GM19468 (cell line): Measurements from ENCODE around the gene LINGO4.
"Not testable (repeated sequence)": the region's sequence is repeated elsewhere in the genome, so short reads cannot be mapped to it uniquely, and the experiment has no call there.

Source experiments
- ATAC-seq: cut with Tn5 transposase; IDR thresholded peaks from one replicate; pipeline ENCODE4 v1.9.1; 2021; ENCODE audit warnings: mild to moderate bottlenecking, moderate library complexity, moderate number of reproducible peaks; ENCODE audit not compliant: unreplicated experiment; ENCODE audit errors: extremely low read depth

Gene LINGO4

DNA sequence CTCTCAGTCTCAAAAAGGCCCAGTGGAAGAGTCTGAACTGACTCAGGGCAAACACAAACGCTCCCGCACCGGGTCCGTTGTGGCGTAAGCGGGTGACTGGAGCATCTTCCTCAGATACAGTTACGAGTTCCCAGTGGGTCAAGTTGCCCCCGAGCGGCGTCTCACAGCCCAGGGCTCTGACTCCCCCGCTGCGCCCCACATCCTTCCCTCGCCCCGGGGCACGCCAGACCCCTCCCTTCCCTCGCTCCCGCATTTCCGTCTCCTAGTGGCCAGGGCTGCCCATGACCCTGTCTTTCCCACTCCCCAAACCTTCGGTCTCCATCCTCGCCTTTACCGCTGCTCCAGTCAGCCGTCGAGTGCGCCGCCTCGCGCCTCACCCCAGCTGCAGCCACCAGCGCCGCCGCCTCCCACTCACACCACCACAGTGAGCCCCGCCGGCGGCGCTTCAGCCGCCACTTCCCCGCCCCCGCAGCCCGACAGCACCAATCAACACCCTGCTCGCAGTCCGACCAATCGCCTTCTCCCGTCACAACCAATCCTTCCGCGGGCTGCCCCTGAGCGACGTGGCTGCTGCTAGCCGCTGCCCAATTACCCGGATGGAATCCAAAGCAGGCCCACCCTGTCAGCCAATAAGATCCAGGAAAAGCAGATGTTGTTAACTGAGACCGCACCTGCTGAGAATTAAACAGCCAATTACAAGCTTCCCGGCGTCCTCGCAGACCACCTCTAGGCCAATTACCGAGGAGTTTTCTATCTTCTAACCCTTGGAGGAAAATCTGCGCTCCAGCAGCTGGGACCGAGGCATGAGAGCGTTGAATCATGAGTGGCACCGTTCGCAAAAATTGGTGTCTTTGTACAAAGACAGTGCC, 14.9 kb downstream of the LINGO4 start, which contains the start of gene TDRKH:
Gene TDRKH, minus strand, starts transcription at position 430 of the 869 bp plus-strand sequence. CDS start 7,478 bp downstream, outside the sequence.
- ATAC-seq: peak; percentile 94

DNA sequence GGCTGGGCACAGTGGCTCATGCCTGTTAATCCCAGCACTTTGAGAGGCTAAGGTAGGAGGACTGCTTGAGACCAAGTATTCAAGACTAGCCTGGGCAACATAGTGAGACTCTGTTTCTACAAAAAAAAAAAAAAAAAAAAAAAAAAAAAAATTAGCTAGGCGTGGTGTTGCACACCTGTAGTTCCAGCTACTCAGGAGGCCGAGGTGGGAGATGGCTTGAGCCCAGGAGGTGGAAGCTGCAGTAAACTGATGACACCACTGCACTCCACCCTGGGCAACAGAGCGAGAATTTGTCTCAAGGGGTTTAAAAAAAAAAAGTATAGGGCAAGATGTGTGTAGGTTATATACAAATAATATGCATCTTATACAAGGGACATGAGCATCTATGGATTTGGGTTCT, 17.5 kb downstream of the LINGO4 start:
- ATAC-seq: no peak

DNA sequence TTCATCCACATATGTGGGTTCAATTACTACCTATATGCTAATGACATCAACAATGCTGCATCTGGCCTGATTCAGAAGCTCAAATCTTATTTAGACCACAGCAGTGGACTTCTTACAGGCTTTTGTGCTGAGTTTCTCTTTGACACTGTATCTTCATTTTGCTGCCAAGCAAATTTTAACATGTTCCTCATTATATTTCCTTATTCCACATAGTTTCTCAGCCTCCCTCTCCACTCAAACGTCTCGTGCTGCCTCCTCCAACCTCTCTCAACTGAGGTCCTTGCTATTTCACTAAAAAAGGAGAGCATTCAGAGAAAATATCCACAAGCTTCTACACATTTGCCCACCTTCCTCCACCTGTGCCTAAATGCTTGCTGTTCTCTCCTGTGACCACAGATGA, 21.4 kb downstream of the LINGO4 start:
- no peak for ATAC-seq

DNA sequence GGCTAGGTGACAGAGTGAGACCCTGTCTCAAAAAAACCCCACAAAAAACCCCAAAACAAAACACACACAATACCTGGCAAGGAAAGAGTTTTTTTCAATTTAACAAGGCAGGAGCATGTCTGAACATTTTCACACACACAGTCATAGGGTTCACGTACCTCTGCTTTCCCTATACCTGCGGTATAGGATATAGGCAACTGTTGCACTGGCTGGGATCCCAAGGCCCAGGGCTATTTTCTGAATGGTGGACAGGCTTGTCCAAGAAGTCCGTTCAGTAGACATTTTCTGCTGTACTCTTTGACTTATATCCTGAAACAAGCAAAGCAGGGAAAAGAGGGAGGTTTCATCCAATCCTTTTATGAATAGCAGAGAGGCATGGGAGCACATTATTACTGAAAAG, 22.5 kb downstream of the LINGO4 start:
- no peak for ATAC-seq

DNA sequence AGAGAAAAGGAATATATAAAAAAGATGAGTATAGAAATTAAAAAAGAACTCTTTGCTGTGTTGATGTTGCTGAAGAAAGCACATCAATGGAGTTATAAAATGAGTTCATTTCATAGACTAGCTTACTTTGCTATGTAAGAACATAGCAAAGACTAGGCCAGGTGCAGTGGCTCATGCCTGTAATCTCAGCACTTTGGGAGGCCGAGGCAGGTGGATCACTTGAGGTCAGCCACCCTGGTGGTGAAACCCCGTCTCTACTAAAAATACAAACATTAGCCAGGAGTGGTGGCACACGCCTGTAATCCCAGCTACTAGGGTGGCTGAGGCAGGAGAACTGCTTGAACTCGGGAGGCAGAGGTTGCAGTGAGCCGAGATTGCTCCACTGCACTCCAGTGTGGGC, 23.2 kb downstream of the LINGO4 start:
- ATAC-seq: not testable (repeated sequence)

DNA sequence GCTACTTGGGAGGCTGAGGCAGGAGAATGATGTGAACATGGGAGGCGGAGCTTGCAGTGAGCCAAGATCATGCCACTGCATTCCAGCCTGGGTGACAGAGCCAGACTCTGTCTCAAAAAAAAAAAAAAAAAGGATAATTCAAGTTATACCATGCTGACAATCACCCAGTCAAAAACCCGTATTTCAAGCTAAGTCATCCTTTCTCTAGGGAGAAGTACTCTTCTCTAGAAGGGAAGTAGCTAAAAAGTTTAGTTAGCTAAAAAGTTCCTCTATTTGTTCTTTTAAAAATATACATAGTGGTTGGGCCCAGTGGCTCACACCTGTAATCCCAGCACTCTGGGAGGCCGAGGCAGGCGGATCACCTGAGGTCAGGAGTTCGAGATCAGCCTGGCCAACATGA, 24.5 kb downstream of the LINGO4 start:
- not testable (repeated sequence) for ATAC-seq

DNA sequence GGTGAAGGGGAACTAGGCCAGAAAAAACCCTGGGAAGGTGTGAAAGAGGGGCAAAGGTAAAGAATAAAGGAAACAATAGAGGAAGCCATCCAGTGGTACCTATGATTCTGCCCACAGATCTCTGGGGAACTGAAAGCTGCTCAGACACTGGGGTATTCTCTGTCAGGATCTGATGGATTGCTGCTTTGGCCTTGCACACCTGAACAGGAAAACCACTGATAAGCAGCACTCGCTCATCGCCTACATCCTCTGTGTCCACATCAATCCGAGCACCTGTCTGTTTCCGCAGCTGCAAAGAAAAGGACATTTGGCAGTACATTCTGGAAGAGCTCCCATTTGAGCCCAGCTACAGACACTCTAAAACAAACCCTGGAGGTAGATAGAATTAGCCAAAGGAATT, 25.4 kb downstream of the LINGO4 start:
- ATAC-seq: no peak

DNA sequence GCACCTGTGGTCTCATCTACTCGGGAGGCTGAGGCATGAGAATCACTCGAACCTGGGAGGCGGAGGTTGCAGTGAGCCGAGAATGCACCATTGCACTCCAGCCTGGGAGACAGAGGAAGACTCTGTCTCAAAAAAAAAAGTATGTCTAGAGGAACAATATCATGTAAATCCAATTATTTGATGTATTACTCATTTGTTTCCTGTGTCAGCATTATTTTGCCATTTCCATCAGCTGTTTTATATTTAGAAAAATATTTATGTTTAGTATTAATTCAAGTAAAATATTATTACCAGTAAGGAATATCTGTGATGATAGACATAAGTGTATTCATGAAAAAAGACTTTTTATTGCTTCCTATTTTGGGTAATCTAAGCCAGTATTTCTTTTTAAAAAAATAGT, 27.9 kb downstream of the LINGO4 start:
- ATAC-seq: no peak

DNA sequence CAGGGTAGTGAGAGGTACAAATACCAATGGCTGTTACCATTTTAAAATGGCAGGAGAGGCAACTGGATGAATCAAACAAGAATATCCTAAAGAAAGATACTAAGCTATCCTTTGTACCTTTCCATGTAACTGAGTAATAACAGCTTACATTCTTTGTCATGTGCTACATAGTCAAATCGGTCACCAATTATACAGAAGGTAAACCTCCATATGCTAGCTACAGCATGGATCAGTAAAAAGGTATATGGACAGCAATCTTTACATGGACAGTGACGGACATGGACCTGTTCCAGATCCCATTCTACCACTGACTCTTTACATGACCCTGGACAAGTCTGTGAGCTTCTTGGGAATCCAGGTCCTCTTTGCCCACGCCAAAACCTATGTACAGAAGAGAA, 28.6 kb downstream of the LINGO4 start:
- no peak for ATAC-seq

DNA sequence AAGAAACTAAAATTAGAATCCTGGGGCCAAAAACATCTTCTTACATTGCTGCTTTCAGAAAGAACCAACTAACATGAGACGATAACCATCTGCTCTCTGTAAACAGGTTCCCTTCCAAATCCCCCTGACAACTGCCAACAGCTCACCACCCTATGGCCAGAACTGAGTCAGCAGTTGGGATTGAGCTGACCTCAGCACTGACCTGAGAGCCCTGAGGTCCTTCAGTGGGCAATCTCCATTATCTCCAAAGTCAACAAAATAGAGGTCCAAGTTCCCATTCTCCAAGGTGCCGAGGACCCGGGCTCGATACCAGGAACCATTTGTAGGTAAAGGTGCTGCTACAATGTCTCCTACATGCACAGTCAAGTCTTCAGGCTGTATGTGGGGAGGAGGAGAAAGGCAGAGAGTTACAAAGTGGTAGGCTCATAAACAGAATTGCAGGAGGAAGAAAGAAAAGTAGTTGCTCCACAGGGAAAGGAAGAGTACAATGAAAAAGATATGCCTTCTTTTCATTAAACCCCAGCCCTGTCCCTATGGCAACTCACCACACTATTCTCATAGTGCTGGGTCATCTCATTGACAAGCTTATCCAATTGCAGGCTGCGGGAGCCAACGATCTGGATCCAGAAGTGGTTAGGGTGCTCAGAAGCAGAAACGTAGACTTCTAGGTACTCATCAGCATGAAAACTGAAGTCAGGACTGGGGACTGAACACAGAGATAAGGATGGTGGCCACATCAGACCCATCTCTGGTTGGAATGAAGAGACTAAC, 29.1 kb downstream of the LINGO4 start:
- no peak for ATAC-seq

DNA sequence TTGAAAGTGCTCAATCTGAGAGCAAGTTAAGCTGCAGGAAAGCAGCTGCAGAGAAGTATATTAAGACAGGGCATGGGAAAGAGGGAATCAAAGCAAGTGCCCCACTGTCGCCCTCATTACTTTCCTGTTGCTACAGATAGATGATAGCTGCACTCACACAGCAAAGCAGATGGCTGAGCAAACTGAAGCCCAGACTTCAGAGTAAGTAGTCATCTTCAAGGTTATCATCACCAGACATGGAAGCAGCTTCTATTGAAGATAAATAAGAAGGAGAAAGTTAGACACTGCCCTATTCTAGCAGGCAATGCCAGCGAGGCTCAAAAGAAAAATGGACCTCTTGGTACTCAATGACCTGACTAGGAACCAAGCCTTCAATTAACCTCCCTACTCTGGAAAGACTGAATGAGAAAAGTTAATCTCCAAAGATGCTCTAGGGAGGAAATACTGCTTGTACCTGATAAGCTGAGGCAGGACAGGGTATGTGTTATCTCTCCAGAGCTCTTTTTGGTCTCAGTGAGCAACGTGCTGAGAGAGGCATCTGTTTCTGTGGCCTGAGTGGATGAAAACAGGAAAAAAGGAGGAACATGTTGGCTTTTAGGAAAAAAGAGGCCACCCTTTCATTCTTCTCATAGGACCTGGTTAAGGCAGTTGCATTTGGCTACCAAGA, 30.8 kb downstream of the LINGO4 start:
- no peak for ATAC-seq

DNA sequence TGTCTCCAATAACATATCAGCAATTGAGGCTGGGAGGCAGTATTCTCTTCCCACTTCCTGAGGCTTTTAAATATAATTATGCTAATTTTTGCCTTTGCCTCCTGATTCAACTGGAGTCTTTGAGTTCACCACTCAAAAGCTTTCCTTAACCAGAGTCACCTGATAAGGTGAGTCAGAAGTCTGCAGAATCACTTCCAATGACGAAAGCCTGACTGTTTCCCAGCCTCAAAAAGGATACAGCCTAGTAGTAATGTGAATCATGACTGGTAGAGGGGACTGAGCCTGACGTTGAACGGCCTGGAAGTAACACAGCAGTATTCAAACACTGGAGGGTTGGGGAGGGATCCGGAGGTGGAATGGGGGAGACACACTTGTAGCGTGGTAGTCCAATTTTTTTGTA, 31.5 kb downstream of the LINGO4 start:
- no peak for ATAC-seq

DNA sequence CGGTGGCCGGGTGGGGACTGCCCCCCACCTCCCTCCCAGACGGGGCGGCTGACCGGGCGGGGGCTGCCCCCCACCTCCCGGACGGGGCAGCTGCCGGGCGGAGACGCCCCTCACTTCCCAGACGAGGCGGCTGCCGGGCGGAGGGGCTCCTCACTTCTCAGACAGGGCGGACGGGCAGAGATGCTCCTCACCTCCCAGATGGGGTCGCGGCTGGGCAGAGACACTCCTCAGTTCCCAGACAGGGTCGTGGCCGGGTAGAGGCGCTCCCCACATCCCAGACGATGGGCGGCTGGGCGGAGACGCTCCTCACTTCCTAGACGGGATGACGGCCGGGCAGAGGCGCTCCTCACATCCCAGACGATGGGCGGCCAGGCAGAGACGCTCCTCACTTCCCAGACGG, 35.9 kb downstream of the LINGO4 start:
- not testable (repeated sequence) for ATAC-seq

DNA sequence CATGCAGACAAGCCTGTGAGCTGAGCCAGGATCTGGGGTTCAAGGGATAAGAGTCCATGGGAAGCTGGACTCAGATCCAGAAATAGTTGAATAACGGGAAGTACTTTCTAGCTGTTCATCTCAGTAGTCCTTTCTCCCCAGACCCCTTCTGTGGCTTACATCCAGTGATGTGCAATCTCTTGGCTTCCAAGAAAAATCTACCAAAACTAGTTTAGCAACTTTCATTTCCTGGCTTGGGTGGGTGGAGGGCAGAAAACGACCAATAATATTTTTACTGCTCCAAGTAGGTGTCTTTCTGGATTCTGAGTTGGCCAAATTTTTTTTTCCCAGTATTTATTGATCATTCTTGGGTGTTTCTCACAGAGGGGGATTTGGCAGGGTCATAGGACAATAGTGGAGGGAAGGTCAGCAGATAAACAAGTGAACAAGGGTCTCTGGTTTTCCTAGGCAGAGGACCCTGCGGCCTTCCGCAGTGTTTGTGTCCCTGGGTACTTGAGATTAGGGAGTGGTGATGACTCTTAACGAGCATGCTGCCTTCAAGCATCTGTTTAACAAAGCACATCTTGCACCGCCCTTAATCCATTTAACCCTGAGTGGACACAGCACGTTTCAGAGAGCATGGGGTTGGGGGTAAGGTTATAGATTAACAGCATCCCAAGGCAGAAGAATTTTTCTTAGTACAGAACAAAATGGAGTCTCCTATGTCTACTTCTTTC, 36.7 kb downstream of the LINGO4 start:
- ATAC-seq: not testable (repeated sequence)

DNA sequence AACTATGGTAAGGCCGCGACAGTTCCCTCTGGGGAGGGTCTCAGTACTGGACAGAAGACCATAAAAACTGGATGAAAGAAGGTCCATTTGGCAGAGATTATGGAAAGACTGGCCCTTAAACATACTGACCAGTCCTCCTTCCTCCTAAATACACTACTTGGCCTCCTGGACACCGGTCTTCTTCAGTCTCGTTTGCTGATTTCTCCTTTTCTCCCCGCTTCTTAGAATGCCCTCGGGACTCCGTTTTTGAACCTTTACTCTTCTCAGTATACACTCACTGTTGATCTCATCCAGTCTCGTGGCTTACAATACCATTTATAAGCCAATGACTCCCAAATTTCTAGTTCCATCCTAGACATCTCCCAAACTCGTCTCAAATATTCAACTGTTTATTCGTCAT, 41.2 kb downstream of the LINGO4 start:
- ATAC-seq: no peak

DNA sequence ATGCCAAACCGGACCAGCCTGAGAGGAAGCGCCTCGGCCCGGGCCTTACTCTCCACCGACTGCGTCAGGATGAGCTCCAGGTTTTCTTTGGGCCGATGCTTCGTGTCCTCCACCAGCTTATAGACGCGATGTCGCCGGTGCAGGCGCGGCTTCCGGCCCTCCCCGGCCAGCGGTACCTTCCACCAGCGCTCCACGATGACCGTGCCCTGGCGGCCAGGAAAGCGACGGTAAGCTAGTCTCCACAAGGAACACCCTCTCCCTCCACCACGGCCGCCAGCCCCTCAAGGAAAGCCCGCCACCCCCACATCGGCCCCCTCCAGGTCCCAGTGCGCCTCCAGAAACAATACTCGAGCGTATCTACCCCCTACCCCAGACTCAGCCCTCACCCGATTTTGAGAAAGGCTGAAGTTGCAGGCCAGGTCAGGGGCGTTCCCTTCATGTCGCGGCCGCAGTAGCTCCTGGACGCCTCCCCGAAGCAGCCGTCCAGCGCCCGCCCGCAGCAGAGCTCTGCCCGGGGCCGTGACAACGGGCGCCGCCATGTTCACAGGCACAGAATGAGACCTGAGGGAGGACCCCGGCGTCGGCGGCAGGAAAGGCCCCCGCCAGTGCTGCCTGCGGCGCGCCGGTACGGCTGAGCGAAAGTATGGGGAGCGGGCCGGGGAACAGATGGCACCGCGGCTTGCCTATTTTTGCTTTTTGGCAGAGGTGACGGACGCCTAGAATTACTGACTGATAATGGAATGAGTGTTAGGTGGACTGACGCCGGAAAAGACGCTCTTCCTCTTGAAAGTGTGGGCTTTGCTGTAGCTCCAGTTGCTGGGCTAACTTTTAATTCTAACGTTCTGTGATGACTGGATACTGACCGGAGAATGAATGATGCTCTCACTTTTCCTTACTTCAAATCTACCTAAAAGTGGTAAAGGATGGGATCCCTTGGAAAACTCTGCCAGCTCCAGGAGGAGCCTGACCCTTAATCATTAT, 42.0 kb downstream of the LINGO4 start, which contains the start of gene MRPL9:
Gene MRPL9, minus strand, starts transcription at position 556 of the 981 bp plus-strand sequence. Its CDS starts 17 bp downstream, at position 539.
- peak; percentile 79 for ATAC-seq

DNA sequence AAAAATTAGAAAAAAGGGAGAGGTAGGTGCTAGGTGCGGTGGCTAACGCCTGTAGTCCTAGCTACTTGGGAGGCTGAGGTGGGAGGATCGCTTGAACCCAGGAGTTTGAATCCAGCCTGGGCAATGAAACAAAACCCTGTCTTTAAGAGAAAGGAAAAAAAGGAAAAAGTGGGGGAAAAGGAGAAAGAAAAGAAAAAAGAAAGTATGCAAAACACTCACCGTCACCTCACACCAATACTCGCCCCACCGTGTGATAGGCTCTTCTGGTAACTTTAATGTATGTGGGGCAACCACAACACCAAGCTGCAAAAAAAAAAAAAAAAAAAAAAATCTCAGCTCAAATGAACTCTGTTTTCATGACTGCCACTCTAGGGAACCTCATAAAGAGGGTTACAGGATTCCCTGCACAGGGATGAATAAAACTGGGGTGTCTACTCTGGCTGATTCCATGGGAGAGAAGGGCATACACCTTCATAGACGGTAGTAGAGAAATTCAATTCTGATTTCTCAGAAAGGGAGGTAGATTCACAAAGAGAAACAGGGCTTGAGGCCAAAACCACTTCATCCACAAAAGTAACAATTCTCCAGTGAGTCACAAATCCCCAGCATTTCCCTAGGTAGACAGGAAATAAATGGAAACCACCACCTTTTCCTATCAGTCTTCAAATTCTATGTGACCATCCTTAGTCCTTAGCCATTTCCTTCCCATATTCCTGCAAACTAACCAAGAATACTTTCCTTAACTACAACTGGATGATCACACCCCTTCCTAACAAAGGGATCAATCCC, 44.4 kb downstream of the LINGO4 start:
- no peak for ATAC-seq

DNA sequence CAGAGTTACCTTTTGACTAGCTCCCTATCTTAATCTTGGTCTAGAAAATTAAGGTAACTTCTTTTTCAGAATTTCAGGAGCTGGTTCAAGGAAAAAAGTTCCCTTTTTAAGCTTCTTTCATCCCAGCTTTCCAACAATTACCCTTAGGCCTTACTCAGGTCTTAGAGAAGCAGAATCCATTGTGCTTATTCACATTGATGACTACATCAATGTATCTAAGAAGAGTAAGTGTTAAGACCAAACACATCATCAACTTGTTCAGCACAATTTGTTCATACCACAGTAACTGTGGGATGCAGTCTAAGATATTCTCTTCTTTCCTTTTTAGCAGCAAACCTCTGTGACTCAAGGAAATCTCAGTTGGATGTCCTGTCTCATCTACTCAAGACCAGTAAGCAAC, 46.0 kb downstream of the LINGO4 start:
- ATAC-seq: no peak
